Gastroesophageal sphincter (tissue), 3 donors: ENCODE results near the gene KNOP1.

ENCODE experiments used
- EP300 ChIP-seq: sonication (generic); formaldehyde crosslinking; IDR thresholded peaks from one replicate; pipeline ENCODE4 v1.6.1; 2017; ENCODE audit warnings: antibody characterized with exemption, mild to moderate bottlenecking
- POLR2A ChIP-seq, 2 donors: fragments of 450-650 bp; IDR thresholded peaks; one replicate each; pipeline ENCODE4 v1.6.1; 2017; ENCODE audit warnings: antibody characterized with exemption in 2 of 2, mild to moderate bottlenecking in 2 of 2, moderate library complexity in 1 of 2
- POLR2AphosphoS5 ChIP-seq: sonication (generic); formaldehyde crosslinking; IDR thresholded peaks from one replicate; pipeline ENCODE4 v1.6.1; 2017; ENCODE audit warnings: antibody characterized with exemption
- TF ChIP-seq, protein P1 (sequence below), 4 experiments: fragments of 200-600 bp in 2 of 4; fragments of 450-650 bp in 2 of 4; sonication (generic) in 1 of 4; IDR thresholded peaks; one replicate each; pipeline ENCODE4 v1.5.1; 2017 to 2019; ENCODE audit warnings: antibody characterized with exemption in 4 of 4, mild to moderate bottlenecking in 2 of 4, moderate library complexity in 2 of 4

DNA sequence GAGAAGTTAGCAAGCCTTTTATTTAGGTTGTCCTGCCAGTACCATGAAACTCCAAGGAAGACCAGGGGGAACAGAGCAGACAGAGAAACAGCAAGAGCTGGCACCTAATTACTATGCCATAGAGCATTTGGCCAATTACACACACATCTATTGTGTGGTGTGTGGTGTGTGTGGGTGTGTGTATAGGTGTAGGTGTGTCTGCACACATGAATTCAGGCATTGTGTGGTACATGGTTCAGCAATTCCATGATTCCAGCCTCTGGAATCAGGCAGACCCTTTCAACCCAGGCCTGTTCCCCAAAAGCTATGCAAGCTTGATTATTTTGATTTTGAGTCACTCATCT is 25.8 kb upstream of the KNOP1 start:
- TF ChIP-seq, protein P1, sequence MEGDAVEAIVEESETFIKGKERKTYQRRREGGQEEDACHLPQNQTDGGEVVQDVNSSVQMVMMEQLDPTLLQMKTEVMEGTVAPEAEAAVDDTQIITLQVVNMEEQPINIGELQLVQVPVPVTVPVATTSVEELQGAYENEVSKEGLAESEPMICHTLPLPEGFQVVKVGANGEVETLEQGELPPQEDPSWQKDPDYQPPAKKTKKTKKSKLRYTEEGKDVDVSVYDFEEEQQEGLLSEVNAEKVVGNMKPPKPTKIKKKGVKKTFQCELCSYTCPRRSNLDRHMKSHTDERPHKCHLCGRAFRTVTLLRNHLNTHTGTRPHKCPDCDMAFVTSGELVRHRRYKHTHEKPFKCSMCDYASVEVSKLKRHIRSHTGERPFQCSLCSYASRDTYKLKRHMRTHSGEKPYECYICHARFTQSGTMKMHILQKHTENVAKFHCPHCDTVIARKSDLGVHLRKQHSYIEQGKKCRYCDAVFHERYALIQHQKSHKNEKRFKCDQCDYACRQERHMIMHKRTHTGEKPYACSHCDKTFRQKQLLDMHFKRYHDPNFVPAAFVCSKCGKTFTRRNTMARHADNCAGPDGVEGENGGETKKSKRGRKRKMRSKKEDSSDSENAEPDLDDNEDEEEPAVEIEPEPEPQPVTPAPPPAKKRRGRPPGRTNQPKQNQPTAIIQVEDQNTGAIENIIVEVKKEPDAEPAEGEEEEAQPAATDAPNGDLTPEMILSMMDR (IDR thresholded peaks at IDR 0.05): no peak
- TF ChIP-seq POLR2A (IDR thresholded peaks at IDR 0.05) (no peak), EP300 (no peak), POLR2AphosphoS5 (no peak)
